ENCODE results near the gene BRPF1. TPM values are rescaled to one million over a fixed set of nuclear protein-coding genes. Genes with fewer than 3 reads are reported as not detected.

BRPF1 gene
- polyA plus RNA-seq, 1 donor from 2014 or later: 14.9 TPM

DNA sequence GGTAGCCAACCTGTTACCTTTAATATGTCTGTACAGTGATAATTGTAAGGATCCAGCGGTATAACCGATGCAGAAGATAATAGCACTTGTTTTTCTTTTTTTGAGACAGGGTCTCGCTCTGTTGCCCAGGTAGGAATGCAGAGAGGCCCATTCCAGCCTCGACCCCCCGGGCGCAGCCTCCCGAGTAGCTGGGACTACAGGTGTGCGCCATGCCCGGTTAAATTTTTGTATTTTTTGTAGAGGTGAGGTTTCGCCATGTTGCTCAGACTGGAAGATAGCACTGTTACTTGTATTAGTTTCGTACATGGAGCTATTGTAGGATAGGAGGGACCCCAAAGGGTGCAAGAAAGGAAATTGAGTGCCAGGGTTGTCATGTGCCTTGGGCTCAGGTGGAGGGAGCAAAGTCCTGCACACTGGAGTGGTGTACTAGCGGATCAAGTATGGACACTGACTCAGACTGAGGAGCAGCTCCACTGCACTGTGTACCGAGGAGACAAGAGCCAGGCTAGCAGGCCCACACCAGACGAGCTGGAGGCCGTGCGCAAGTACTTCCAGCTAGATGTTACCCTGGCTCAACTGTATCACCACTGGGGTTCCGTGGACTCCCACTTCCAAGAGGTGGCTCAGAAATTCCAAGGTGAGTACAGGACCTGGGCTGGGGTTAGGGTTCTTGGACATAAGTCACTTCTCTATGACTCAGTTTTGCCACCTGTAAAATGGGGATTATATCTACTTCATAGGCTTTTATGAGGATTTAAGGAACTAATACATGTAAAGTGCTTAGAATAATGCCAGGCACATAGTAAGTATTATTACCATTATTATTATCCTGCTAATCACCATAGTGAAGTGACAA lies 19.2 kb downstream of the BRPF1 start:
- Histone ChIP-seq H4K20me1 (ENCODE audit: insufficient read depth) (no peaks in the 10 kb centered on the region), H3K9me3 (ENCODE audit: low read length) (no peaks in the 10 kb centered on the region), H3K79me2 (replicated peaks; ENCODE audit: insufficient read depth, low read length) (peaks cover 18% of the 10 kb centered on the region), H3K4me2 (ENCODE audit: low read length) (peak overlapping the region; percentile 77), H3F3A (ENCODE audit: insufficient read depth, low read length, poor library complexity, severe bottlenecking) (peaks cover 4% of the 10 kb centered on the region), H3K27me3 (ENCODE audit: insufficient read depth, low read depth, low read length) (no peaks in the 10 kb centered on the region), H3K9me2 (ENCODE audit: insufficient read depth, low read length) (no peaks in the 10 kb centered on the region), H2AFZ (ENCODE audit: low read depth, low read length) (peak overlapping the region; percentile 65), H3K27ac (ENCODE audit: low read length) (peak overlapping the region; percentile 85), H3K9ac (ENCODE audit: low read length) (peak overlapping the region; percentile 80), H3K36me3 (ENCODE audit: insufficient read depth, low read length) (peaks cover 4% of the 10 kb centered on the region), H3K4me3 (ENCODE audit: low read length) (peak overlapping the region; percentile 89)
- no peak for TF ChIP-seq MXI1 (conservative IDR thresholded peaks at IDR 0.05; ENCODE audit: poor library complexity, severe bottlenecking)
- TF ChIP-seq TAF1 (IDR thresholded peaks at IDR 0.05; ENCODE audit: low read depth): no peak
- TF ChIP-seq SMC3 (conservative IDR thresholded peaks at IDR 0.05; ENCODE audit: poor library complexity): no peak
- no peak for TF ChIP-seq EP300 (conservative IDR thresholded peaks at IDR 0.05; ENCODE audit: poor library complexity, severe bottlenecking)
- no peak for TF ChIP-seq EZH2 (IDR thresholded peaks at IDR 0.05; ENCODE audit: borderline replicate concordance, insufficient read depth, low read length, poor library complexity, severe bottlenecking)
- TF ChIP-seq RAD21 (conservative IDR thresholded peaks at IDR 0.05): no peak
- TF ChIP-seq CTCF (IDR thresholded peaks at IDR 0.05; ENCODE audit: poor library complexity, severe bottlenecking): no peak
- no peak for TF ChIP-seq REST (IDR thresholded peaks at IDR 0.05; ENCODE audit: borderline replicate concordance)
- no peak for TF ChIP-seq POLR2AphosphoS5 (IDR thresholded peaks at IDR 0.05)

GRCh38 chr3:9754678-9755077 lies 23.1 kb downstream of the BRPF1 start:
- Histone ChIP-seq H3F3A (ENCODE audit: insufficient read depth, low read length, poor library complexity, severe bottlenecking) (no peaks in the 10 kb centered on the region), H3K27me3 (ENCODE audit: insufficient read depth, low read depth, low read length) (no peaks in the 10 kb centered on the region), H3K9me3 (ENCODE audit: low read length) (no peaks in the 10 kb centered on the region), H3K4me3 (ENCODE audit: low read length) (no peak overlapping the region), H2AFZ (ENCODE audit: low read depth, low read length) (no peak overlapping the region), H3K27ac (ENCODE audit: low read length) (no peak overlapping the region), H3K79me2 (replicated peaks; ENCODE audit: insufficient read depth, low read length) (peaks cover 18% of the 10 kb centered on the region), H4K20me1 (ENCODE audit: insufficient read depth) (no peaks in the 10 kb centered on the region), H3K4me2 (ENCODE audit: low read length) (no peak overlapping the region), H3K36me3 (ENCODE audit: insufficient read depth, low read length) (peaks cover 4% of the 10 kb centered on the region), H3K9ac (ENCODE audit: low read length) (no peak overlapping the region), H3K9me2 (ENCODE audit: insufficient read depth, low read length) (no peaks in the 10 kb centered on the region)
- no peak for TF ChIP-seq POLR2AphosphoS5 (IDR thresholded peaks at IDR 0.05)
- TF ChIP-seq EZH2 (IDR thresholded peaks at IDR 0.05; ENCODE audit: borderline replicate concordance, insufficient read depth, low read length, poor library complexity, severe bottlenecking): no peak
- no peak for TF ChIP-seq MXI1 (conservative IDR thresholded peaks at IDR 0.05; ENCODE audit: poor library complexity, severe bottlenecking)
- TF ChIP-seq CTCF (IDR thresholded peaks at IDR 0.05; ENCODE audit: poor library complexity, severe bottlenecking): no peak
- no peak for TF ChIP-seq SMC3 (conservative IDR thresholded peaks at IDR 0.05; ENCODE audit: poor library complexity)
- TF ChIP-seq TAF1 (IDR thresholded peaks at IDR 0.05; ENCODE audit: low read depth): no peak
- TF ChIP-seq REST (IDR thresholded peaks at IDR 0.05; ENCODE audit: borderline replicate concordance): no peak
- TF ChIP-seq EP300 (conservative IDR thresholded peaks at IDR 0.05; ENCODE audit: poor library complexity, severe bottlenecking): no peak
- no peak for TF ChIP-seq RAD21 (conservative IDR thresholded peaks at IDR 0.05)
